Astrocyte of the cerebellum (primary cell): ENCODE data around the gene GAB1.

Experiments used
- DNase-seq: peaks from one replicate; pipeline ENCODE4 v3.0.0-alpha.2; 2011; ENCODE audit warnings: low read depth
- H3K4me3 ChIP-seq: 2 replicates; pipeline ENCODE4 v1.5.1; 2011; ENCODE audit warnings: mild to moderate bottlenecking, low read depth, low read length, moderate library complexity
- CTCF ChIP-seq: IDR thresholded peaks from 2 replicates; pipeline ENCODE4 v1.5.1; 2012; ENCODE audit warnings: low read length, low read depth, moderate library complexity, mild to moderate bottlenecking; ENCODE audit errors: missing control alignments
- in situ Hi-C: cut with HindIII; loops from 2 replicates; pipeline ENCODE4 v1.10.0; 2017; ENCODE audit warnings: low sequenced_read_pairs

The GAB1 gene

GRCh38 chr4:143489106-143489505 is 152.4 kb downstream of the GAB1 start:
- in situ Hi-C loops: loop anchor here (5.0 kb wide), 1 partner anchor 282 kb away; no protein-coding TSS in a partner anchor
- no peak for DNase-seq
- TF ChIP-seq CTCF: no peak
- no peak overlapping the region for H3K4me3 ChIP-seq

GRCh38 chr4:143498021-143498420 is 161.3 kb downstream of the GAB1 start:
- no peak for DNase-seq
- TF ChIP-seq CTCF: no peak
- in situ Hi-C loops: no loop called here
- no peak overlapping the region for H3K4me3 ChIP-seq

DNA sequence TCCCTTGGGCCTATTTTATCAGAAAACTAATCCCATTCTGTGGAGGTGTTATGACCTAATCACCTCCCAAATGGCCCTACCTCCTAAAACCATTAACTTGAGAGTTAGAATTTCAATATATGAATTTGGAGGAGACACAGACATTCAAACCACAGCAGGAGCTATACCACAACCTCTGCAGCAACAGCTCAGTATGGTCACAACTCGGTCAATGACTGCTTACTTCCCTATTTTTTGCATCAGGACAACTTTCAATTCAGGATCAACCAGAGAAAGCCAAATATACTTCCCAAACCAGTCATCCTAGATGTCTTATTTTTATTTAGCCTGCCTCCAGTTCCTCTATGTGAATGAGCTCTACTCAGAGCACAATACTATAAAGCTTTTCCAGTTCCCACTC is 165.6 kb downstream of the GAB1 start:
- H3K4me3 ChIP-seq: no peak overlapping the region
- in situ Hi-C loops: no loop called here
- DNase-seq: no peak
- no peak for TF ChIP-seq CTCF

DNA sequence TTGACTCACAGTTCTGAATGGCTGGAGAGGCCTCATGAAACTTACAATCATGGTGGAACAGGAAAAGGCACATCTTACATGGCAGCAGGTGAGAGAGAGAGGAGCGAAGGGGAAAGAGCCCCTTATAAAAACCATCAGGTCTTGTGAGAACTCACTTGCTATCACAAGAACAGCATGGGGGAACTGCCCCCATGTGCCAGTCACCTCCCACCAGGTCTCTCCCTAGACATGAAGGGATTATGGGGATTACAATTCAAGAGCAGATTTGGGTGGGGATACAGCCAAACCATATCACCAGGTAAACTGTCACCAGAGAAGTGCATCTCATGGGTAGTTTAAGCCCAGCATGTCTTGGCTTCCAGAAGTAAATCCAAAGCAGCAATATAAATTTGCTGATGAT is 169.4 kb downstream of the GAB1 start:
- in situ Hi-C loops: no loop called here
- no peak overlapping the region for H3K4me3 ChIP-seq
- TF ChIP-seq CTCF: no peak
- DNase-seq: no peak

DNA sequence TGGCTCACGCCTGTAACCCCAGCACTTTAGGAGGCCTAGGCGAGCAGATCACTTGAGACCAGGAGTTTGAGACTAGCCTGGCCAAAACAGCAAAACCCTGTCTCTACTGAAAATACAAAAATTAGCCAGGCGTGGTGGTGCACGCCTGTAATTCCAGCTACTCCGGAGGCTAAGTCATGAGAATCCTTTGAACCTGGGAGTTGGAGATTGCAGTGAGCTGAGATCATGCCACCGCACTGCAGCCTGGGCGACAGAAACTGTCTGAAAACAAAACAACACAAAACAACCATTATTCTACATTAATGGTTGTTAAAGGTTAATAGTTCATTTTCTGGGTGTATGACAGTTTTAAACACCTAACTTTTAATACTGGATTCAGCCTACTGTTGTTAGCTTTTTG is 175.2 kb downstream of the GAB1 start:
- DNase-seq: no peak
- no peak for TF ChIP-seq CTCF
- in situ Hi-C loops: no loop called here
- no peak overlapping the region for H3K4me3 ChIP-seq

DNA sequence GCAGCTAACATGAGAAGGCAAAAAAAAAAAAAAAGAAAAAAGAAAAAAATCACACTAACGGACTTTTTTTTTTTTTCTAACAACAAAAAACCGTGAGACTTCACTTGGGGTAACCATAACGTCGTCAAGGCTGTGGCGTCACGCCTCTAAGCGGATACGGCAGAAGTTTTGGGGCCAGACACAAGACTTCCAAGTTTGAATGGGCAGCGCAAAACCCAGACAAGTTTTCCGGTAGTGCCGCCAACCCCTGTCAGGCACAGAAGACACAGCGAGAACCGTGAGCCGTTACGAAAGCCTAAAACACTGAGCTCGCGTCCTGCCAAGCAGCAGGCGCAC is 176.3 kb downstream of the GAB1 start:
- in situ Hi-C loops: no loop called here
- no peak for DNase-seq
- peak overlapping the region; percentile 78 for H3K4me3 ChIP-seq
- no peak for TF ChIP-seq CTCF
